ENCODE data around the gene SPRR2B. TPM values are rescaled to one million over a fixed set of nuclear protein-coding genes. Genes with fewer than 3 reads are reported as not detected.

Gene SPRR2B
- polyA plus RNA-seq, 1 donor (not counting 4 experiments of a cell fraction or from before 2014, with no cell fraction given): 0.45 TPM

Small RNA genes within 50 kb of the gene (small RNA-seq; reads per million reads assigned to genes)
- gene AL356867.1 (ENCODE audit: insufficient read length in 3 of 3, low read depth in 3 of 3, low replicate concordance in 1 of 3): 0 reads per million in 3 experiments

Other genes starting within 250 kb of the SPRR2B start
- 0.43 TPM in 1 of 3 replicates, not detected in the others for gene LCE1A, start 244.1 kb downstream of the SPRR2B start, polyA plus RNA-seq
- gene LCE6A, start 228.8 kb downstream of the SPRR2B start, polyA plus RNA-seq: 0.32 to 1.2 TPM (median 0.60 TPM) in 3 replicates
- gene LCE7A, start 211.6 kb downstream of the SPRR2B start, polyA plus RNA-seq: not detected in 3 replicates
- 0.08 to 0.53 TPM in 2 of 3 replicates, not detected in the other for gene SMCP, start 193.3 kb downstream of the SPRR2B start, polyA plus RNA-seq
- 61.1 to 231 TPM (median 89.2 TPM) in 3 replicates for gene IVL, start 163.1 kb downstream of the SPRR2B start, polyA plus RNA-seq
- gene SPRR5, start 124.4 kb downstream of the SPRR2B start, polyA plus RNA-seq: 0.12 to 0.35 TPM (median 0.30 TPM) in 3 replicates
- gene SPRR4, start 101.0 kb downstream of the SPRR2B start, polyA plus RNA-seq: 1.7 to 4.8 TPM (median 1.9 TPM) in 3 replicates
- gene SPRR1A, start 87.5 kb downstream of the SPRR2B start, polyA plus RNA-seq: 5.5 to 35.0 TPM (median 18.0 TPM) in 3 replicates
- gene SPRR3, start 69.9 kb downstream of the SPRR2B start, polyA plus RNA-seq: 2.9 to 8.3 TPM (median 5.4 TPM) in 3 replicates
- gene SPRR1B, start 40.4 kb downstream of the SPRR2B start, polyA plus RNA-seq: 253 to 503 TPM (median 436 TPM) in 3 replicates
- gene SPRR2D, start 30.5 kb downstream of the SPRR2B start, polyA plus RNA-seq: 6.6 to 29.4 TPM (median 13.4 TPM) in 3 replicates
- 4.7 to 21.5 TPM (median 5.5 TPM) in 3 replicates for gene SPRR2A, start 14.1 kb downstream of the SPRR2B start, polyA plus RNA-seq
- gene SPRR2E, start 22.9 kb upstream of the SPRR2B start, polyA plus RNA-seq: 6.7 to 16.2 TPM (median 10.5 TPM) in 3 replicates
- not detected in 3 replicates for gene SPRR2F, start 41.9 kb upstream of the SPRR2B start, polyA plus RNA-seq
- gene SPRR2G, start 79.3 kb upstream of the SPRR2B start, polyA plus RNA-seq: 0.73 to 6.2 TPM (median 3.3 TPM) in 3 replicates
- gene LELP1, start 131.8 kb upstream of the SPRR2B start, polyA plus RNA-seq: not detected in 3 replicates
- gene PRR9, start 146.0 kb upstream of the SPRR2B start, polyA plus RNA-seq: 2.6 to 6.6 TPM (median 2.8 TPM) in 3 replicates
- not detected in 3 replicates for gene LORICRIN, start 188.1 kb upstream of the SPRR2B start, polyA plus RNA-seq
- 0.93 to 1.9 TPM (median 1.0 TPM) in 3 replicates for gene PGLYRP3, start 241.3 kb upstream of the SPRR2B start, polyA plus RNA-seq